Middle frontal gyrus (tissue), 1 donor: ENCODE measurements around the gene MAGEH1.
"Not testable (repeated sequence)": the region's sequence is repeated elsewhere in the genome, so short reads cannot be mapped to it uniquely, and the experiment has no call there.

Experiments used
- DNase-seq: peaks from one replicate; pipeline ENCODE4 v3.0.0-alpha.2; 2015; ENCODE audit warnings: low spot score; ENCODE audit errors: extremely low spot score

MAGEH1 gene, protein sequence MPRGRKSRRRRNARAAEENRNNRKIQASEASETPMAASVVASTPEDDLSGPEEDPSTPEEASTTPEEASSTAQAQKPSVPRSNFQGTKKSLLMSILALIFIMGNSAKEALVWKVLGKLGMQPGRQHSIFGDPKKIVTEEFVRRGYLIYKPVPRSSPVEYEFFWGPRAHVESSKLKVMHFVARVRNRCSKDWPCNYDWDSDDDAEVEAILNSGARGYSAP

GRCh38 chrX:55451990-55452832 is at the start of gene MAGEH1:
Gene MAGEH1, plus strand, starts transcription at chrX:55452127. Its CDS starts 248 bp downstream, at chrX:55452375.
- peak; percentile 82 for DNase-seq

DNA sequence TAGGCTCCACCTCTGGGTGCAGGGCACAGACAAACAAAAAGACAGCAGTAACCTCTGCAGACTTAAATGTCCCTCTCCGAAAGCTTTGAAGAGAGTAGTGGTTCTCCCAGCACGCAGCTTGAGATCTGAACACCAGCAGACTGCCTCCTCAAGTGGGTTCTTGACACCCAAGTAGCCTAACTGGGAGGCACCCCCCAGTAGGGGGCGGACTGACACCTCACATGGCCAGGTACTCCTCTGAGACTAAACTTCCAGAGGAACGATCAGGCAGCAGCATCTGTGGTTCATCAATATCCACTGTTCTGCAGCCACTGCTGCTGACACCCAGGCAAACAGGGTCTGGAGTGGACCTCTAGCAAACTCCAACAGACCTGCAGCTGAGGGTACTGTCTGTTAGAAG is 24.8 kb upstream of the MAGEH1 start:
- not testable (repeated sequence) for DNase-seq

GRCh38 chrX:55443468-55443867 is 8.5 kb upstream of the MAGEH1 start:
- not testable (repeated sequence) for DNase-seq

DNA sequence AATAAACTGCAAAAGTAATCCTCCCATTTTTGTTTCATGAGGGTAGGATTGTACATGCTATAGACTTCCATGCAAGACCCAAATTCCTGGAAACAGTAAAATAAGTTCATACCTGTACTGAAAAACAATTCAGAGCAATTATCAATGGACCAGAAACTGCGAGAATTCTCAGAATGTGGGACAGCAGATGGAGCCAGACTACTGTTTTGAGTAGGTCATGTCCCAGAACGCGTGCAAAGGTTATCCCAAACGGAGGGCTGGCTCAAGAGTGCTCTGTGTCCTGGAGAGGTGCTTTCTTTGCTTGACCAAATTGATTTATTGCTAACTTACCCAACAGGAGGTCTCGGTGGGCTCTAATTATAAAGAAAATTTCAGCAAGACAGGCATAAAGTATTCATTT is 1.7 kb upstream of the MAGEH1 start:
- DNase-seq = no peak

GRCh38 chrX:55451141-55451540 is 786 bp upstream of the MAGEH1 start:
- DNase-seq = no peak

DNA sequence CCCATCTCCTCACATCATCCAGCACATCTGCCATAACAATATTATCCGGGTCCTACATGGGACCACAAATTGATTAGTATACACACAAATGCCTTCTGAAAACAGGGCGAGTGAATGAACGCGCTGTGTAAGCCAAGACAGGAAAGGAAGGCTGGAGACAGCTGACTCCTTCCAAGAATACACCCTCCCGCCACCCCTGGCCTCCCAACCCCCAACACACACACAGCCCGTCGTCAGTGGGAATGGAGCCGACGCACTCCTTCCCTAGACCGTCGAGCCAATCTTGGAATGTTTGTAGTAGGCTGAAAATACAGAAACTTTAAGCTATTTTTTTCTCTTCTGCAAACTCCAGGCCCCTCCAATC is 319 bp upstream of the MAGEH1 start:
- peak; percentile 2 for DNase-seq

DNA sequence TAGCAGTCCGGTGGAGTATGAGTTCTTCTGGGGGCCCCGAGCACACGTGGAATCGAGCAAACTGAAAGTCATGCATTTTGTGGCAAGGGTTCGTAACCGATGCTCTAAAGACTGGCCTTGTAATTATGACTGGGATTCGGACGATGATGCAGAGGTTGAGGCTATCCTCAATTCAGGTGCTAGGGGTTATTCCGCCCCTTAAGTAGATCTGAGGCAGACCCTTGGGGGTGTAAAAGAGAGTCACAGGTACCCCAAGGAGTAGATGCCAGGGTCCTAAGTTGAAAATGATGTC is 852 bp downstream of the MAGEH1 start:
- DNase-seq = no peak

DNA sequence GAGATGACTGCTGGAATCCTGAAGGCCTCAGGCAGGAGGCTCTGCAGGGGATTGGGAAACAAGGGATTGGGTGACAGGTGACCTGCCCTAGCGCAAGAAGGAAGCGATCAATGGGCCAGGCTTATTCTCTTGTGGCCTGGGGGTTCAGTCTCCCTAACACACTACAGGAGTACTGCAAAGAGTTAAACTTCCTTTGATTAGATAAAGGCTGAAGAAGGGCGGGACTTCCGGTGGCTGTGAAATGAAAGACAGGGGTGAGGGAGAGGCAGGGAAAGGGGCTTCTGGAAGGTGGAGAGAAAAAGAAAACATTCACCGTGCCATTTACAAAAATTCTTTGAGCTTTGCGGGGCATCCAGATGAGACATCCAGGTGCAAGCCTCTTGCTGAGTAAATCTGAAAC is 3.8 kb downstream of the MAGEH1 start:
- DNase-seq = not testable (repeated sequence)

- DNase-seq = not testable (repeated sequence)
These were observed 7.5 kb downstream of the MAGEH1 start for GRCh38 chrX:55459426-55459825.

GRCh38 chrX:55459926-55460325 is 8.0 kb downstream of the MAGEH1 start:
- DNase-seq = not testable (repeated sequence)

DNA sequence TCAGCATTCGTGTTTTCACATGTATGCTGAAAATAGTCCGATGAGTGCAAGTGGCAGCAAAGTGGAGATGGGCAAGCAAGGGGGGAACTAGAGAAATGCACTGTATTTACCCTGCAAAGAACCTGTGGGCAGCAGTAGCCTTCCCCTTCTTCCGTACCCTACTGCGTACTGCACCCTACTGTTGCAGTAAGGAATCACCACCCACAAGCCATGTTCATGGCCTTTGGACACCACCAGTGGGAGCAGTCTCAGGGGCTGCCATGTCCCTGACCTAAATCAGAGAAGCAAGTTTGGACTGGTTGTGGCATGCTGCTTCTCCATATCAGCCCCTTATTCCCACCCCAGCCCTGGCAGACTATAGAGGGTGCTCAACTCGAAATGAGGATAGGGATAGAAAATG is 12.1 kb downstream of the MAGEH1 start:
- not testable (repeated sequence) for DNase-seq

- DNase-seq = not testable (repeated sequence)
These were observed 13.2 kb downstream of the MAGEH1 start for GRCh38 chrX:55465108-55465507.

DNA sequence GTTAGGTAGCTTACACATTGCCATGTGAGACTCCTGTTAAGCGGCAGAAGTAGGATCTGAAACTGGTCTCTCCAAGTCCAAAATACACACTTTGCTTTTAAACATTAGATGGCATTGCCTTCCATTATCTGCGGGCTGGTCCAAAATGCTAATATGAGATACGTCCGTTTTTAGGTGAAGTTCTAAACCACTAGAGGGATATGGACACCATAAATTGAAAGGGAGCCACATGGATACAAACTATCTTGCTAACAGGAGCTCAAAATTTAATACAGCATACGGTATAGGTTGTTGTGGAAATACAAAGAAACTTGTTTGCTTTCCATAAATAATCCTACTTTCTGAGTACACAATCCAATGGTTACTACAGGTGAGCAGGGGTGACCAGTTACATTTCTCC is 13.9 kb downstream of the MAGEH1 start:
- DNase-seq = not testable (repeated sequence)

GRCh38 chrX:55479956-55480355 is 28.0 kb downstream of the MAGEH1 start:
- DNase-seq = not testable (repeated sequence)

GRCh38 chrX:55480390-55481062 is 28.6 kb downstream of the MAGEH1 start:
- no peak for DNase-seq

GRCh38 chrX:55484948-55485347 is 33.0 kb downstream of the MAGEH1 start:
- no peak for DNase-seq

GRCh38 chrX:55486736-55487135 is 34.8 kb downstream of the MAGEH1 start:
- peak; percentile 49 for DNase-seq

GRCh38 chrX:55487143-55487542 is 35.2 kb downstream of the MAGEH1 start:
- DNase-seq = no peak

DNA sequence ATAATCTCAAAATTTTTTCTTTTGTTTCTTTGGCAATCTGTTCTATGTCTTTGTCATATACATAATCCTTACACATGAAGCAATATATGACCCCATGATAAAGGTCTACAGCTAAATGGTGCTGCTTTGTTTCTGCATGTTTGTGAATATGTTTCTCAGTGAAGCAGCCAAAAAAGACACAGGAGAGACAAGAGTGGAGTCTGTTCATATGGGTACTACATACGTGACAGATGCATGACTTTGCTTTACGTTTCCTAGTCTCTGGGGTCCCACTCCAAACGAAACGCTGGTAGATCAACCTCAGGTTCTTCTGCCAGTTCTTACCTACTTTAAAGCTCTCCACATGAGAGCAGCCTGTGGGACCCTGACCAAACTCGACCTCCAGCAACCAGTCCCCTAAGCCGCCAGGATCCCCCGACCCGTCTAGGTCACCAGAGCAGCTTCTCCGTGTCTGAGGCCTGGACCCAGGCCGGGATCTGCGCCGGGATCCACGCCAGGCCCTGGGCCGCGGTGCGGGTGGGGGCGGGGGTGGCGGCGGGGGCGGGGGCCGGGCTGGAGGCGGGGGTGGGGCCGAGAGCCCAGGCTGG is 36.2 kb downstream of the MAGEH1 start:
- no peak for DNase-seq

GRCh38 chrX:55488593-55489313 is 36.8 kb downstream of the MAGEH1 start:
- DNase-seq = no peak

DNA sequence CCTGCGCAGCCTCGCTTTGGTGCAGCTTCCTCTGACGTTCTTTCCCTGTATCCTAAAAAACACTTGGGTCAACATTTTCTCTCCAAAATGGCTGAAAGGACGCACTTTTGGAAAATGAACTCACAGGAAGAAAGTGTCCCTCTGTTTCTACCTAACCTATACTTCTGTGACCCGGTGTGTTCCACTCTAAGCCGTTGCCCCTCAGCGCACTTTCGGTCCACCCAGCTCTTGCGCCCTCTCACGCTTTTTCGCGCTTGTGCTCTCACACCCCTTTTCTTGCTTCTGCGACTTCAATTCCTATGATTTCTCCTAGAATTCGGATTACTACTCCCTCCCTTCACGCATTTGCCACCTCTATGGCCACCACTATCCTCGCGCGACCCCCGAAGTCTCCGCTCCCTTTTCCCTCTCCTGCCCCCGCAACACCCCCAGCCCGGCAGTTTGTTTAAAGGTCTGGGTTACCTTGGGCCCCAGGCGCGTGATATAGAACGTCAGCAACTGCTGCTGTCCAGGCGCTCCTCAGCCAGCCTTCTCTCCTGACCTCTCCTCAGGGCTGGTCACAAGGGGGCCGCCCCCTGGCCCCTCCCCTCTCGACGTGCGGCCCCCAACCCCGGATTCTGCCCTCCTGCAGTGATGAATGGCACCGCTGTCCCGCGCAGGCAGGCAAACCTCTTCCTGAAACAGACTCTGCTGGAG is 37.5 kb downstream of the MAGEH1 start, which contains the start of gene USP51:
Gene USP51 (minus strand): TSS at position 535 of the 696 bp plus-strand sequence. CDS start 909 bp downstream, outside the sequence.
- peak; percentile 46 for DNase-seq
